NOMO-1 treated with DMSO at 0.1 percent for 48 hours (cell line): Measurements from ENCODE around the gene EPC2.
"Not testable (repeated sequence)": the region's sequence is repeated elsewhere in the genome, so short reads cannot be mapped to it uniquely, and the experiment has no call there.

Experiments used
- DNase-seq: peaks from one replicate; lab custom pipeline; 2025; ENCODE audit not compliant: unreplicated experiment; lab: John Stamatoyannopoulos, UW

Gene EPC2

GRCh38 chr2:148642112-148642744 is 2.3 kb upstream of the EPC2 start:
- no peak for DNase-seq

GRCh38 chr2:148642891-148643416 is 1.6 kb upstream of the EPC2 start:
- peak; percentile 68 for DNase-seq

GRCh38 chr2:148643421-148643820 is 1.1 kb upstream of the EPC2 start:
- DNase-seq: peak; percentile 23

GRCh38 chr2:148644883-148645538 is 460 bp downstream of the EPC2 start:
- peak; percentile 79 for DNase-seq

- peak; percentile 91 for DNase-seq
Observed at GRCh38 chr2:148645539-148646230, 1.1 kb downstream of the EPC2 start.

GRCh38 chr2:148646231-148646559 is 1.6 kb downstream of the EPC2 start:
- DNase-seq: no peak

GRCh38 chr2:148647711-148648110 is 3.2 kb downstream of the EPC2 start:
- not testable (repeated sequence) for DNase-seq

- DNase-seq: no peak
Observed at GRCh38 chr2:148649936-148650335, 5.4 kb downstream of the EPC2 start.

GRCh38 chr2:148650881-148651280 is 6.3 kb downstream of the EPC2 start:
- no peak for DNase-seq

- DNase-seq: no peak
Observed at GRCh38 chr2:148651972-148652371, 7.4 kb downstream of the EPC2 start.

GRCh38 chr2:148653437-148653836 is 8.9 kb downstream of the EPC2 start:
- DNase-seq: no peak

- DNase-seq: no peak
Observed at GRCh38 chr2:148654435-148654834, 9.9 kb downstream of the EPC2 start.

GRCh38 chr2:148656516-148656915 is 12.0 kb downstream of the EPC2 start:
- no peak for DNase-seq

GRCh38 chr2:148658807-148659722 is 14.5 kb downstream of the EPC2 start:
- peak; percentile 79 for DNase-seq

- peak; percentile 19 for DNase-seq
Observed at GRCh38 chr2:148660999-148661398, 16.4 kb downstream of the EPC2 start.

- not testable (repeated sequence) for DNase-seq
Observed at GRCh38 chr2:148662332-148662731, 17.8 kb downstream of the EPC2 start.

- no peak for DNase-seq
Observed at GRCh38 chr2:148664229-148664628, 19.7 kb downstream of the EPC2 start.

- DNase-seq: no peak
Observed at GRCh38 chr2:148666555-148666954, 22.0 kb downstream of the EPC2 start.

GRCh38 chr2:148667113-148667836 is 22.7 kb downstream of the EPC2 start:
- DNase-seq: no peak

GRCh38 chr2:148670773-148671172 is 26.2 kb downstream of the EPC2 start:
- DNase-seq: no peak
